ENCODE data around the gene CADM1.

- TF ChIP-seq CEBPB (IDR thresholded peaks at IDR 0.05; ENCODE audit: low read depth) (no peak), CTCF (IDR thresholded peaks at IDR 0.05 in 2 of 3, conservative IDR thresholded peaks at IDR 0.05 in 1 of 3; ENCODE audit: borderline replicate concordance in 1 of 3, insufficient read depth in 1 of 3, low read depth in 2 of 3, low read length in 2 of 3) (no peak), YY1 (IDR thresholded peaks at IDR 0.05; ENCODE audit: extremely low read depth, insufficient replicate concordance, low read depth, low read length) (no peak), EGR1 (IDR thresholded peaks at IDR 0.05; ENCODE audit: low read depth) (no peak), EZH2 (IDR thresholded peaks at IDR 0.05) (no peak), POLR2AphosphoS5 (IDR thresholded peaks at IDR 0.05; ENCODE audit: low read depth, low read length) (no peak), ZNF274 (IDR thresholded peaks at IDR 0.05; ENCODE audit: low read depth, low read length) (no peak)
Observed at GRCh38 chr11:115439385-115439784, 64.8 kb downstream of the CADM1 start.

Measured in HCT116 (cell line).